GM15510 (cell line): ENCODE measurements around the gene PSRC1.

Experiments
- POLR2A ChIP-seq: IDR thresholded peaks from 3 replicates; pipeline ENCODE4 v1.6.1; 2011; ENCODE audit warnings: borderline replicate concordance; ENCODE audit not compliant: insufficient read length; ENCODE audit errors: extremely low read depth

PSRC1 gene

DNA sequence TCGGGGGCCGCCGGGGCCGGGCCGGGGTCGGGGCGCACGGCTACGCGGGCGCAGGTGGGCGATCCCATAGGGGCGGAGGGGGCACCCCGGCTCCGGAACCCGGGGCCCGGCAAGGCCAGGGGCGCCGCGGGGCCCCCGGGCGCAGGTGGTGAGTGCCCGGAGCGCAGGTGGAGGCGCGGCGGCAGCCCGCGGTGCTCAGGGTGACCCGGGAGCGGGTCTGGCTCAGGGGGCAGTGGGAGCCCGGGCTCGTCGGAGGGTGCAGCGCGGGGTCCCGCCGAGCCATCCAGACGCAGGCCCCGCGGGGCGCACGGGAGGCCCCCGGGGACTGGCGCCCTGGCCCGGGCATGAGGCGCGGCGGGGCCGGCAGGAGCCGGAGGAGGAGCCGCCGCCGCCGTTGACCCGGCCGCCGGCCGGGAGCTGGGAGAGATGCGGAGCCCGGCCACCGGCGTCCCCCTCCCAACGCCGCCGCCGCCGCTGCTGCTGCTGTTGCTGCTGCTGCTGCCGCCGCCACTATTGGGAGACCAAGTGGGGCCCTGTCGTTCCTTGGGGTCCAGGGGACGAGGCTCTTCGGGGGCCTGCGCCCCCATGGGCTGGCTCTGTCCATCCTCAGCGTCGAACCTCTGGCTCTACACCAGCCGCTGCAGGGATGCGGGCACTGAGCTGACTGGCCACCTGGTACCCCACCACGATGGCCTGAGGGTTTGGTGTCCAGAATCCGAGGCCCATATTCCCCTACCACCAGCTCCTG is 33.1 kb downstream of the PSRC1 start:
- TF ChIP-seq POLR2A, result no peak

DNA sequence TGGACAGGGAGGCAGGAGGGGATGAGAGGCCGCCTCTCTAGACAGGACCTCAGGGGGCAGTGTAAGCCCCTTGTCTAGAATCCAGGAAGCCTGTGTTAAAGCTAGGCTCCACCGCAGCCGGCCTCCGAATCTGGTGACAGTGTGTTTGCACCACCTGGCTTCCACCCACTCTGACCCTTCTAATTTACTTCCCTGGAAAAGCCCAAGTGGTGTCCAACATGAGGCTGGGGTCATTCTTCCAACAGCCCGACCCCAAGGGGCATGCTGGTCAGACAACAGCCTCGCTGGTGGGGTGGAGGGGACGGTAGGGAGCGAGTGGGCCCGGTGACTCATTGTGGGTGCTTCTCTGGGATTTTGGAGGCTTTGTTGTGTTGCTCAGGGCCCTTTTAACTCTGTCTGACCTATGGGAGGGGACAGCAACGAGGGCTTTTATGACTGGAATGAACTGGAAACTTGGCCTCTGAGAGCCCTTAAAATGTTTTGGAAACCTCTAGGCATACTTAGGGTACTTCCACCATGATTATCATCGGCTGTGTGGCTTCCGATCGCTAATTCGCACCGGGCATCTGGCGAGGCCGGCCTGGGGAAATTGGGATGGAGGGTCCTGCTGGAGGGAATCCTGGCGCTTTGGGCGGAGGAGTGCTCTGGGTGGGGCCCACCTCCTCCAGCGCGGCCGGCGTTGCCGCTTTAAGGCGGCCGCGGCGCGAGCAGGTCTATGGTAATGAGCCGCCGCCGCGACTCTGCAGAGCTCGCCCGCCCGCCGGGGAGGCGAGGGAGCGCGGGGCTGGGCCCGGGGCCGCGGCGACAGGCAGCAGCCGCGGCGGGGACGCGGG is 33.9 kb downstream of the PSRC1 start, which contains the start of gene CELSR2:
Gene CELSR2, plus strand, starts transcription at position 743 of the 833 bp plus-strand sequence. CDS start 541 bp downstream, outside the sequence.
- no peak for TF ChIP-seq POLR2A

DNA sequence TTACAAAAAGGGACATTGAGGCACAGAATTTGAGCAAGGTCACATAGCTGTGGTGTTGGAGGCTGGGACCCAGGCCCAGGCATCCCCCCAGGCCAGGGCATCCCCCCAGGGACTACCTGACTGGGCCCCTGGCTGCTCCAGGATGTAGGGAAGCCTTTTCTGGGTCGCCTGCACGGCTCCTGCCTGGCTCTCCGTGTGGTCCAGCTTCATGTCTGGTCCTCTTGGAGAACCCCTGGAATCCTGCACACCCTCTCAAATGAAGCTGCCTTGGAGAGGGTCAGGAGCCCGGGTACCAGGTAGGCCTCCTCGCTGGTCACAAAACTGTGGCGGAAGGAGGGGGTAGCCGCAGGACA is 34.5 kb downstream of the PSRC1 start:
- no peak for TF ChIP-seq POLR2A

DNA sequence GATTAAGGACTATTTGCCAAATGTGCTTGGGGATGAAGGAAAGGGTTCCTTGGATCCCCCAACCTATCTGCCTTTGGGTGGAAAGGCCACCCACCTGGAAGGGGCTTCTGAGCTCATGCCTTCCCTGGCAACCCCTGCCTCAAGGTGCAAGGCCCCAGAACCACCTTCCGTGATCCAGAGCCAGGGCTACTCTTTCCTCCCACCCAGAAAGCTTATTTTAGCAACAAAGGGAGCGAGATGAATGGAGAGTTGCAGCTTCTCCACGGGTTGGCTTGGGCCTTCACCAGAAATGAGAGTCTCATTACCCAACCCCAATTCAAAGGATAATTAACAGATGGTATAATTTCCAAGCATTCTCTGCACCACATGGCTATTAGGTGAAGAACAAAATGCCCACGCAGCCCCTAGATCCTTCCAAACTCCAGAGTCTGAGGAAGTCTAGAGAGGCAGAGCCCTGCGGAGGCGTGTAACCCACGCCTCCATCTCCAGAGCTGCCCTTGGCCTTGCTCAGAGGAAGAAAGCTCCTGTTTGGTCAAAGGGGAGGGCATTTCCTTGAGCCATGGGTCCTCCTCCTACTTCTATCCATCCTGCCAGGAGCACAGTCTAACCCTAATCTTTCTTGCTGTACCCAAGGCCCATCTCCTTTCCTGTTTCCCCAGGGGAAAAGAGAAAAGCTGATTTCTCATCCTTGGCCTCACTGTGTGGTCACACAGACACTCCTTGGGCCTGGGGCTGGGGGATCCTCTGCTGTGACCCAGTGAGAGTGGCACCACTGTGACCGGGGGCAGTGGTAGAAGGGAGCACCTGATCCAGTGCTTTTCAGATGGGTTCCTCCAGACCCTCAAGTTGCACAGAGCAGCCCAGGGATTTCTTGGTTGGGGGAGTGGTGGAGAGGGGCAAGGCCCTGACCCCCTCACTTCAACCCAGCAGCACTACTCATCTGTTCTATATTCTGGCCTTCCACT is 35.3 kb downstream of the PSRC1 start:
- no peak for TF ChIP-seq POLR2A

DNA sequence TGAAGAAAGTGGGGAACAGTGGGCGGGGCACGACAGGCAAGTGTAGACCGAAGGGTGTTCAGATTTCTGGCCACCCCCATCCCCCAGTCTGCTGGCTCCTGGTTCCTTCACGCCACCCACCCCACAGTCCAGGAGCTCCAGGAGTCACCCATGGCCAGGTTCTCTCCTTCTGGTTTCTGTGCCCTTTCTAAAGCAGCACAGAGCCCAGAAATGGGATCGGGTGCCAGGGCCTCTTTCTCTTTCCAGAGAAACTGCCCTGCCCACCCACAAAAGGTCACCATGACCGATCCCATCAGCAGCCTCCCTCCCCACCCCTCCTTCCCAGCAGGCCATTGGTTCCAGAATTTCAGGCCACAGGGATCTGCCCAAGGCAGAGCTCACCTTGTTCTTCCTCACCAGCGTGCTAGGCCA is 36.8 kb downstream of the PSRC1 start:
- no peak for TF ChIP-seq POLR2A

DNA sequence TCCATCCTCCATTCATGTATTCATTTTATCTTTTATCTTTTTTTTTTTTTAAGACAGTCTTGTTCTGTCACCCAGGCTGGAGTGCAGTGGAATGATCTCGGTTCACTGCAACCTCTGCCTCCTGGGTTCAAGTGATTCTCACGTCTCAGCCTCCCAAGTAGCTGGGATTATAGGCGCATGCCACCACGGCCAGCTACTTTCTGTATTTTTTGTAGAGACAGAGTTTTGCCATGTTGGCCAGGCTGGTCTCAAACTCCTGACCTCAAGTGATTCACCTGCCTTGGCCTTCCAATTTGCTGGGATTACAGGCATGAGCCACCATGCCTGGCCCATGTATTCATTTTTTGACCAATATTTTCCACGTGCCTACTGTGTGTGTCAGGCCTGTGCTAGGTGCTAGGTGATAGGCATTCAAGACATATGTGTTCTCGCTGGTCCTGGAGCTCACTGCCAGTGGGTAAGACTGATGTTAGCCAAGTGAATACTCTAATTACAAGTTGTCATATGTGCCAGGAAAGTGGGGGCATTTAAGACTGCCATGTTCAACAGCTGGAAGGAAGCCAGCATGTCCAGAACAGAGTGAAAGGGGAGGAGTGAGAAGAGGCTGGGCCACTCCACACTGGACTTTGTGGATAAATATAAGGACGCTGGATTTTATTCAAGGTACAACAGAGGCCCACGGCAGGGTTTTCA is 38.9 kb downstream of the PSRC1 start:
- TF ChIP-seq POLR2A, result no peak

DNA sequence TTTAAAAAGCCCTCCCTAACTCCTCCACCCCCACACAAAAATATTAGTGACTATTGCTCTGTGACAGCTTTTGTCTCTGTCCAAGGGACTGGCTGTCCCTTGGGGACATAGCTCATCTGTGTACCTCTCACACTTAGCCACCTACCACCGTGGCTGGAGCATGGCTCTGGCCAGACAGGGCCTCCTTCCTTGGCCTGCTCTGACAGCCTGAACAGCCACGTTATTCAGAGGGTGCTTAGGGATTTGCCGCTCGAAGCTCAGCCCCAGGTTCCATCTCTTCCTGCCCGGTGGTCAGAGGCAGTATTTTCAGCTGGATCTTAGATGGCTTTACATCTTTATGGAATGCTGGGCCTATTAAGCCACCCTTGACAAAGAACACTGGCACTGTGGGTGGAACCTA is 39.7 kb downstream of the PSRC1 start:
- TF ChIP-seq POLR2A, result no peak

DNA sequence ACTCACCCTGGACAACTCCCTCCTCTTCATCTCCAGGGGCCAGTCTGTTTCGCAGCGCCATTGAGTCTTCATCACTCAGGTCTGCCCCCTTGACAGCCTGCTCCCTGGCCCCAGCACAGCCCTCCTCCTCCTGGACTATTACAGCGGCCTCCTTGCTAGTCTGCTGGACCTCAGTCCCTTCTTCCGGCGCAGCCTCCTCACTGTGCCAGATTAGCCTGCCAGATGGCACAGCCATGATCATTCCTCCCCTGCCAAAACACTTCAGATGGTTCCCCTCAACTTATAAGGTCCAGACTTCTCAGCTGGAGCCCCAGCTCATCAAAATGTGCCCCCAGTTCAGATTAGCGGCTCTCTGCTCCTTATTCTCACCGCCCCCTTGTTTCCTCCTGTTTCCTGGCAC is 40.6 kb downstream of the PSRC1 start:
- no peak for TF ChIP-seq POLR2A

DNA sequence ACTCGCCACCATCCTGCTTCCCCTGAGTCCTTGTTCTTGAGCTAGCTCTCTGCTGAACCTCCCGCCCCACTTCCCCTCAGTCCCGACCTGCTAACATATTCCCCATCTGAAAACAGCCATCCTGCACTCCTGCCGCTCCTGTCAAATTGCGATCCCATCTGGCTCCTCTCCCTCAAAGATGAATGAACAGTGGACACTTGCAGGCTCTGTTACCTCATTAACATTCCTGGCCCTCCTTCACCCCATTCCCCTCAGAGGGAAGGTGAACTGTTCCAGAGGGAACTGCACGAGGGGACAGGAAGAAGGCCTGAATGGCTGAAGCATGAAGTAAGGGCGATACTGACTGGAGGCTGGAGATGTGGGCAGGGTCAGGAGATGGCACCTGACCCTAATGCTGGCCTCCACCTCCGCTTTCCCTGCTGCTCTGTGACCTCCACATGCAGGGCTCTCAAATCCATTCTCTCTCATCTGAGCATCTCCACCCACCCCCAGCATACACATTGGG is 41.1 kb downstream of the PSRC1 start:
- no peak for TF ChIP-seq POLR2A

DNA sequence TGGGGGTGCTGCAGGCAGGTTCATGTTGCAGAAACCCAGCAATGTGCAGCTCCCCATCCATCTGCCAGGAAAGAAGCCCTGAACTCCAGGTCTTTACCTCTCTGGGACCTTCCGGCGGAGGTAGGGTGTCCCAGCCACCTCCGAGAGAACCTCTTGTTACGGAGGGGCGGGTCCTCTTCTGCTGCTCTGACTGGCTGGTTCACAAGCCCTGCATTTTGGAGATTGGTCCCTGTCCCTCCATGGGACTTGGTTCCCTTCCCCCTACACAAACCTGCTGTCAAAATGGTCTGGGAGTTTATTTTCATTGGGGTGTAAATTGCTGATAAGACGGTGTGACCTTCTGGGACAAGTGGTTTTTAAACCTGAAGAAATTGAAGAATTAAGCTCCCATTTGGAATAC is 41.6 kb downstream of the PSRC1 start:
- no peak for TF ChIP-seq POLR2A

DNA sequence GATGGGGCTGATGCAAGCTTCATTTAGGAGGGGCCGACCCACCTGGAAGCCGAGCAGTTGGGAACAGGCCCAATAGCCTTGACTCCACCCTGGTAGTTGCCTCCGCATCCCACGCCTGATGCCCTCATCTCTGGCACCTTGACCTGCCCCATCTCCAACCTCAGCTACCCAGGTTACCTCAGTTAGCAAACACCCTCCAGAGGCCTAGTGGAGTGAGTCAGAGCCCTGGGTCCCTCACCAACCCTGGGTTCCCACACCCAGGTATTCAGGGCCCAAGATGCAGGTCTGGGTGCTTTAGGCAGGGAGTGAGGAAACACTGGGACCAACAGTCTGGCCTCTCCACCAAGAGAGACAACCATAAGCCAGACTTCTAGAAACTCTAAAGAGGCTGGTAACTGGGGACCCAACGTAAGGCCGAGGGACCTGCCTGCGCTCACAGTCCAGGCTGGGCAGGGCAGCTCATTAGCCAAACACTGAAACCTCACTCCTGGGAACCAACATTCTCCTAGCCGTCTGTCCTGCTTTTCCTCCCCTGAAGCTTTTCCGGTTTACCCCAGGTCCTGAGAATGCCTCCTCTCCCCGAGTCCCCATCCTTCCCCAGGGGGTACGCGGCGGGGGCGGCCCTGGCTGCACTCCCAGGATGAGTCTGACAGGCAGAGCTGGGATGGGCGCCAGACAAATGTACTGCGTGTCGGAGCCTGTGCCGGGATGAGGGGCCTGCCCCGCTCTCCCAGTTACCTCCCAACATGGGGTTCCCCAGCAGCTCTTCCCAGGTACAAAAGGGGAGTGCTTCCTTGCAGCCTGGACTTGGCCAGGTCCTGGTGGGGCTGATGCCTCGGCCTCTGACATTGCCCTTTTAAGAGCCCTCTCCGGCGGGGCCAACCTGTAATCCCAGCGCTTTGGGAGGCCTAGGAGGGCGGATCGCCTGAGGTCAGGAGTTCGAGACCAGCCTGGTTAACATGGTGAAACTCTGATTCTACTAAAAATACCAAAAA is 42.5 kb downstream of the PSRC1 start:
- no peak for TF ChIP-seq POLR2A

DNA sequence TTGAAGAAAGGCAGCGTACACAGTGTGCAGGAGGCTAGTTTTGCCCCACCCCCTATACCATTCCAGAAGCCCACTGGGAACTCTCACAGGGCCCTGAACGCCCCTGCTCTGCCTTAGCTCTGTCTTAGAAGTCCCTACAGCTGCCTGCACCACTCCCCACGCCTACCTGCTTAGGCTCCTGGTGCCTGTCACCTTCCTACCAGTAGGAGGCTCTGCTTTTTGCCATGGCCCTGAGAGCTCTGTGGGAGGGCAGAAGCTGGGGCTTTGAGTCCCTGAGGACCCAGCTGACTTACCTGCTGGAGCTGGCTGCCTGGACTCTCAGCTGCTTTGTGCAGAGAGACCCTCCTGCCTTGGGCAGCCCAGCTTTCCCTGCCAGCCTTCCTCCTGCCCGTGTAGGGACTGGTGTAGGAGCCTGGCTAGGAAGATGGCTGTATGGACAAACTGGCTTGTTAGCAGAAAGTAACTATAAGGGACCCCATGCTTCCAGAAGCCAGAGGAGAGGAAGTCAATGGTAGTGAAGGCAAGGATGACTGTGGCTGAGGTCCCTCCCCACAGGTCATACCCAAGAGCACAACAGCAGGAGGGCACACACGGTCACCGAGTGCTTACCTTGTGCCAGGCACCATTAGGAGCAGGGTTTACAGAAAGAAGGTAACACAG is 43.4 kb downstream of the PSRC1 start:
- TF ChIP-seq POLR2A, result no peak
